ENCODE data around the gene CNTNAP2.

GRCh38 chr7:148325208-148325607 is 2208.6 kb downstream of the CNTNAP2 start:
- TF ChIP-seq, protein P1, sequence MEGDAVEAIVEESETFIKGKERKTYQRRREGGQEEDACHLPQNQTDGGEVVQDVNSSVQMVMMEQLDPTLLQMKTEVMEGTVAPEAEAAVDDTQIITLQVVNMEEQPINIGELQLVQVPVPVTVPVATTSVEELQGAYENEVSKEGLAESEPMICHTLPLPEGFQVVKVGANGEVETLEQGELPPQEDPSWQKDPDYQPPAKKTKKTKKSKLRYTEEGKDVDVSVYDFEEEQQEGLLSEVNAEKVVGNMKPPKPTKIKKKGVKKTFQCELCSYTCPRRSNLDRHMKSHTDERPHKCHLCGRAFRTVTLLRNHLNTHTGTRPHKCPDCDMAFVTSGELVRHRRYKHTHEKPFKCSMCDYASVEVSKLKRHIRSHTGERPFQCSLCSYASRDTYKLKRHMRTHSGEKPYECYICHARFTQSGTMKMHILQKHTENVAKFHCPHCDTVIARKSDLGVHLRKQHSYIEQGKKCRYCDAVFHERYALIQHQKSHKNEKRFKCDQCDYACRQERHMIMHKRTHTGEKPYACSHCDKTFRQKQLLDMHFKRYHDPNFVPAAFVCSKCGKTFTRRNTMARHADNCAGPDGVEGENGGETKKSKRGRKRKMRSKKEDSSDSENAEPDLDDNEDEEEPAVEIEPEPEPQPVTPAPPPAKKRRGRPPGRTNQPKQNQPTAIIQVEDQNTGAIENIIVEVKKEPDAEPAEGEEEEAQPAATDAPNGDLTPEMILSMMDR (IDR thresholded peaks at IDR 0.05): no peak
- no peak for TF ChIP-seq POLR2A (IDR thresholded peaks at IDR 0.05)
- no peak for TF ChIP-seq POLR2AphosphoS5 (IDR thresholded peaks at IDR 0.05; ENCODE audit: insufficient read depth in 1 of 2, low read depth in 1 of 2)
